G401 (cell line): ENCODE measurements around the gene ADH6. TPM values are rescaled to one million over a fixed set of nuclear protein-coding genes. Genes with fewer than 3 reads are reported as not detected.
"Not testable (repeated sequence)": the region's sequence is repeated elsewhere in the genome, so short reads cannot be mapped to it uniquely, and the experiment has no call there.

Experiments used
- DNase-seq: peaks from one replicate; pipeline ENCODE4 v3.0.0-alpha.2; 2015; ENCODE audit warnings: low spot score
- in situ Hi-C: cut with HindIII; loops from 2 replicates; pipeline ENCODE4 v1.10.0; 2016; ENCODE audit warnings: low sequenced_read_pairs, mixed read lengths
- total RNA-seq: library from RNA; depleted of rRNA; stranded (reverse); fragments of >200 nt; shearing (Covaris generic); gene quantifications from 2 replicates; pipeline ENCODE4 v1.2.3, GENCODE V29; 2014

The ADH6 gene
- total RNA-seq, 1 experiment from 2014 or later: not detected

DNA sequence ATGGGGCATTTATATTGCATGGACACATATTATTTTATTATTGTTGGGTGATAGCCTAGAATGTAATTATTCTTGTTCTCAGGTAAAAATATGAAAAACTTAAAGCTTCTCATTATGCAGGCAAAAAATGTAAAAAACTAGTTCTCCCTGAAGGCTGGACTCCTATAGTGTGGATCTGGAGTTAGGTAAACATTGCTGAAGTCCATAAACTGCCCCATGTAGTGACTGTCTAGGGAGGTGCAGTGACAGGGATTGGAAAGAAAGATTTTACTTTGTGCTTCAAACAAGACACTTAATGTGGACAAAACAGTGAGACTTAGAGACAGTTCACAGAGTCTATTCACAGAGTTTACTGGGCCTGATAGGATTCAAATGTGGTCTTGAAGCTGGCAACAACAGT, 17.0 kb downstream of the ADH6 start:
- in situ Hi-C loops: no loop called here
- no peak for DNase-seq

DNA sequence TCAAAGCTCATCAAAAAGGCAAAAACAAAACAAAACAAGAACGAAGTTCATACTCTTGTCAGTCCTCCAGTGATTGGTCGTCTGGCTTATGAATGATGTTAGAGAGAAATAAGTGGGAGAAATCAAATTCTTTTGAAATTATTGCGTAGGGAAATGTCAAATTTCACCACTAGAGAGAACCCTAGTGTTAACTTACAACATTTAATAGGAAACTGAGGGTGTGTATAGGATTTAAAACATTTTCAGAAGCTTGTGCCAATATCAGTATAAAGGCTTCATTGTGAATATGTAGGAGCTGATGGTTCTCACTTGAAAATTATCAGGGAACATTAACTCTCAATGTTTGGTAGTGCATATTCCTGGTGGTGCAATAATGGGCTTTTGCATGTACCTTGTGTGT, 17.4 kb downstream of the ADH6 start:
- DNase-seq: no peak
- in situ Hi-C loops: no loop called here

DNA sequence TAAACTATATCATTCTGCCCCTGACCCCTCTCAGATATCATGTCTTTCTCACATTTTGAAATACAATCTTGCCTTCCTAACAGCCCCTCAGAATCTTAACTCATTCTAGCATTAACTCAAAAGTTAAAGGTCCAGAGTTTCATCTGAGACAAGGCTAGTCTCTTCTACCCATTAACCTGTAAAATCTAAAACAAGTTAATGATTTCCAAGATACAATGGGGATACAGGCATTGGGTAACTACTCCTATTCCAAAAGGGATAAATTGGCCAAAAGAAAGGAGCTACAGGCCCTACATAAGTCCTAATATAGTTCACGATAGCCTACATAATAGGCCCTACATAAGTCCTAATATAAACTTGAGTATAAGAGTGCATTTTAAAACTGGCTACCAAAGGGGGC, 18.9 kb downstream of the ADH6 start:
- no peak for DNase-seq
- in situ Hi-C loops: no loop called here

DNA sequence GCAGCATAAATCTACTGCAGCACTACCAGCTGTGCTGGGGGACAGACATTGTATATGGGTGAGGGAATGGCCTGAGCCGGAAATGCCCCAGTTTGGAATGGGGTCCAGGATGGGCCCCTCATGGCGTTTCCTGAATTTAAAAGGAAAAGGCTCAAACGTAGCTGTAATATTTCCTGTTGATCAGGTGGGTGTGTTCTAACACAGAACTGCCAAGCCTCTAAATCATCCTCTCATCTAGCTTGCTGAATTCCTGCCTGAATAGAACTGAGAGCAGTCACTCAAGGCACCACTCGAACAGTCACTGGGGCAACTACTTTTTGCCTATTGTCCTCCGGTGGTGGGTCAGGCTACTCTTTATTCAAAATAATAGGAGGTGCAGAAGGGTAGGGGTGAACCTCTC, 28.7 kb downstream of the ADH6 start:
- no peak for DNase-seq
- in situ Hi-C loops: no loop called here

DNA sequence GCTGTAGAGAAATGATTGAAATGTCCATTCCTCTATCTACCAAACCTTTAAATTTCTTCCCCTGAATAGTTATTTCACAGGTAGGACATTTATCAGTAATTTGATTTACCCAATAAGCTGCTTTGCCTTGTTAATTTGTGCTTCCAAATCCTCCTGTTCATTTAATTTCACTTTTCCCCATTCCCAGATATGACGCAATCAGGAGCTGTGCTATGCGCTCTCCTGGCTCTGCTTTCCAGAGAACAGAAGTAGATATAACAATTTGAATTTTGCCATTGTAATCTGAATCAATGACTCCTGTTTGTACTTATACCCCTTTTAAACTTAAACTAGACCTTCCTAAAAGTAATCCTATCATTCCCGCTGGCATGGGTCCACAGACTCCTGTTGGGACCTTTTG, 29.1 kb downstream of the ADH6 start:
- DNase-seq, in situ Hi-C loops: not testable (repeated sequence)

DNA sequence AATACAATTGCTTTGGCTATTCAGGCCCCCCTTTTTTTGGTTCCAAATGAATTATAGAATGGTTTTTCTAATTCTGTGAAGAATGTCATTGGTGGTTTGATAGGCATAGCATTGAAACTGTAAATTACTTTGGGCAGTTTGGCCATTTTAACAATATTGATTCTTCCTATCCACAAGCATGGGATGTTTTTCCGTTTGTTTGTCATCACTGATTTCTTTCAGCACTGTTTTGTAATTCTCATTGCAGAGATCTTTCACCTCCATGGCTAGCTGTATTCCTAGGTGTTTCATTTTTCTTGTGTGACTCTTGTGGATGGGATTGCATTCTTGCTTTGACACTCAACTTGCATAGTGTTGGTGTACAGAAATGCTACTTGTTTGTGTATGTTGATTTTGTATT, 33.0 kb downstream of the ADH6 start:
- in situ Hi-C loops: no loop called here

DNA sequence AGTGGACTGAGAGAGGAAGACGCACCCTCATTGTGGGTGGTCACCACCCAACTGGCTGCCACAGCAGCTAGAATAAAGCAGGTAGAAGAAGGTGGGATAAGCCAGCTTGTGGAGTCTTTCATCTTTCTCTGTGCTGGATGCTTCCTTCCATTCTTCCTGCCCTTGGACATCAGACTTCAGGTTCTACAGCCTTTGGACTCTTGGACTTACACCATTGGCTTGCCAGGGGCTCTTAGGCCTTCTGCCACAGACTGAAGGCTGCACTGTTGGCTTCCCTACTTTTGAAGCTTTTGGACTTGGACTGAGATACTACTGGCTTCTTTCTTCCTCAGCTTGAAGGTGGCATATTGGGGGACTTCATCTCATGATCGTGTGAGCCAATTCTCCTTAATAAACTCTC, 33.5 kb downstream of the ADH6 start:
- in situ Hi-C loops: no loop called here
- DNase-seq: no peak

More for the DNA sequence above, 33.0 kb downstream of the ADH6 start:
- DNase-seq: no peak

DNA sequence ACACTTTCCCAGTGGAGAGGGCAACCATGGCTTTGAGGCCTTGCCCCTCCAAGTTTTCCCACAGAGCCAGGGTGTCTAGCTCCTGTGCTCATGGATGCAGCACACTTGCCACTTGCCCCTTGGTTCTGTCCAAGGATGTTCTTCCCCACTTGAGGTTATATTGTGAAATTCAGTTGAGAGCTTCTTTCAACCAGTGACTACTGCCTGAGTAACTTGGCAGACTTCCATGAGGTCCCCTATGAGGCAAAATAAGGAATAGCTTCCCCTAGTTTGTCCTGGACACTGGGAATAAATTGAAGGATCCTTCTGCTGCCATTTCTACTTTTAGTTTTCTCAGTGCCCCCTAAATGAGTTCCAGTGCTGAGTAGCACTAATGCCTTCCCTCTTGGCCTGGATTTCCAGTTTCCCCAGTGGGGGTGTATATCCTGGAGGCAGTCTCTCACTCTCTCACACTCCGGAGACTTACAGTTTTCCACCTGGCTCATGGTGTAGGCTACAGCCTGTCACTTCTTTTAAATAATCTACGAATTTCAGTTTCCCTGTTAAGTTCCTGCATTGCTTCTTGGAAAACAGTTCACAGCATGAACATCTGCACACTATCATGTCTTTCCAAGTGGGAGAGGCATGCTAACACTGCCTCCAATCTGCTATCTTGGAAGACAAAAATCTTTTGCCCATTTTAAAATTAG, 38.5 kb downstream of the ADH6 start:
- DNase-seq: no peak
- in situ Hi-C loops: no loop called here

DNA sequence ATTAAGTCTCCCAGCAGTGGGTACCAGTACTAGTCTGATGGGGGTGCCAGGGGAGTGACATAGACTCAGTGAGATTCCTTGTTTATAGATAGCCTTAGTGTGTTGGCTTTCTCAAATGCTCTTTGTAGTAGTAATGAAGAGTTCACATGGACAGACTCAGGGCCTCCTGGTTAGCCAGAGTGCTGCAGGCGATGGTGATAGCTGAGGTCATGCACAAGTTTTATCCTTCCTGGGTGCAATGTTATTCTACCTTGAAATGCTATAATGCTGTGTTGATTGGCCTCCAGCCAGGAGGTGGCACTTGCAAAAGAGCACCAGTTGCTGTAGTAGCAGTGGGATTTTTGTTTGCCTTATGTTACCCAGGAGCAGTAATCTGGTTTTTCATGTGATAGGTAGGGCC, 39.4 kb downstream of the ADH6 start:
- no peak for DNase-seq
- in situ Hi-C loops: no loop called here

DNA sequence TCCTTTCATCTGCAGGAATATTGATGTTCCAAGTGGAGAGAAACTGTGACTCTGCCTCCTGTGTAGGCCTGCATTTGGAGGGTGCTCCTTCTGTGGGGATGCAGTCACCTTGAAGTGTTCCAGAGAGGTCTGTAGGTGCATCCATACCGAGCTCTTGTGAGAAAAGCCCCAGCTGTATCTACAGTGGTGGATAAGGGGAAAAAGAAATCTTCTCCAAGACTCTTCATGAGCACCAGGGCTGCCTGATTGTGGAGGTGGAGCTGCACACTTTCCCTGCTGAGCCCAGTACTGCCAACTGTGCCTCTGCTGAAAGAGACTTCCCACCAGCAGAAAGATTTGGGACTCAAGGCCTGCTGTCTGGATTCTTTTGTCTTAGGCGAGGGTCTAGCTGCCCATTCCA, 39.9 kb downstream of the ADH6 start:
- in situ Hi-C loops: no loop called here

DNA sequence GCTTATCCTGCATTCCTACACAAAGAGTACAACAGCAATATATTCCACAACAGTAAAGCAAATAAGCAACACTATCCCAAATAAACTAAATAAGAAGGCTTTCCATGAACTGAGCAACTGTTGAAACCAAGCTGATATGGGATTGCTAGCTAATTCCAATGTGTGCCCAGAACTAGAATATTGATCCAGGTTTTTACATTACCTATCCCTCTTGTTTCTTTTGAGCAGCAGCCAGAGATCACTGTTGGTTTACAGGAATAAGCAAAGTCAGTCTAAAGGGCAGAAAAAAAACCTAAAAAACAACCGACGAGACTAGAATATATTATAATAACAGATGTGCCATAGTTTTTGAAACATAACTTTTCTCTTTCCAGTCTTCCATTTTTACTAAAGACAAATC, 52.5 kb downstream of the ADH6 start:
- in situ Hi-C loops: no loop called here
- no peak for DNase-seq

More for the DNA sequence above, 39.9 kb downstream of the ADH6 start:
- no peak for DNase-seq

DNA sequence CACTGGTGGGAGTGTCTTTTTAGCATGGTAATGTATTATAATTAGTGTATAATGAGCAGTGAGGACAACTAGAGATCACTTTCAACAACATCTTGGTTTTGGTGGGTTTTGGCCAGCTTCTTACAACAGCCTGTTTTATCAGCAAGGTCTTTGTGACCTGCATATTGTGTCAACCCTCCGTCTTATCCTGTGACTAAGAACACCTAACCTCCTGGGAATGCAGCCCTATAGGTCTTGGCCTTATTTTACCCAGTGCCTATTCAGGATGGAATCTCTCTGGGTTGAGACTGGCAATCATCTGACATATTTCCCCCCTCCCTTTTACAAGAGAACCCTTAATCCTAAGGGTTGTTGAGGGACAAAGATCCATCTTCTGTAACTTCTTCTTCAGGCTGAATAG, 53.1 kb downstream of the ADH6 start:
- no peak for DNase-seq
- in situ Hi-C loops: no loop called here

DNA sequence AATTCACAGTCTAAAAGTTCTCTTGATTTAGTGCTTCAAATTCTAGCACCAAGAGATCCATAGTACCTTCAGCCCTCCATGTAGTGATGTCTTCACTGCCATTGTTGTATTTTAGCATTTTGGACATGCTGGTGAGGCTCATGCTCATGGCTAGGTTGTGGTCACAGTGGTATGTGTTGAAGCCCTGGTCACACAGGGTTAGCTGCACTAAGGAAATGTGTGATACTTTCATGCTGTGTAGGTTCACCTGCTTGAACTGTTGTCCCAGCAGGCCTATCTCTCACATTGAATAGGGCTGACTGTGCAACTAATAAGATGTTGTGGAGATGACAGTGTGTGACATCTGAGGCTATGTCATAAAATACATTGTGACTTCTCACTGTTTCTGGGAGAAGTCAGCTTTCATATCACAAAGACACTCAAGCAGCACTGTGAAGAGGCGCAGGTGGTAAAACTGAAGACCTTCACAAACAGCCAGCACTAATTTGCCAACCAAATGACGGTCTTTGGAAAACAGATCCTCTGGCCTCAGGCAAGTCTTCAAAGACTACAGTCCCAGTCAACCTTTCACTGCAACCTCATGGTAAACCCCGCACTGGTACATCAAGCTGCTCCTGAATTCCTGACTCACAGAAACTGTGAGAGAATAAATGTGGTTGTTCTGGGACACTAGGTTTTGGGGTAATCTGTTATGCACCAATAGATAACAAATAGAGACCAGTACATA, 57.5 kb downstream of the ADH6 start:
- DNase-seq: no peak
- in situ Hi-C loops: no loop called here

DNA sequence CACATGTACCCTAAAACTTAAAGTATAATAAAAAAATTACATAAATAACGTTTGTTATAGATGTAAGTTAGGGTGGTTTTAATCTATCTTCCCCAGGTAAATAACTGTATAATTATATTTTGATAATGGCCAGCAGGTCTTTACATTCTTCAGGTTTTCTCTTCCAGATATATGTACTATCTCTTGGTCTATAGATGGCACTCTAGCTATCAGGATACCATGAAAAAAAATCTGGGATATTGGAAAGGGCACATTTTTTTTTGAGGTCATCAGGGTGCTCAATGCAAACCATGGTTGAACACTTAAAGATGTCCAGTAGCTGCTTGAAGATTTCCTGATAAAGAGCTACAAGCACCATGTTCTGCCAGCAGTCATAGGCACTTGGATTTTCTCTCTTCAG, 59.3 kb downstream of the ADH6 start:
- in situ Hi-C loops: no loop called here

DNA sequence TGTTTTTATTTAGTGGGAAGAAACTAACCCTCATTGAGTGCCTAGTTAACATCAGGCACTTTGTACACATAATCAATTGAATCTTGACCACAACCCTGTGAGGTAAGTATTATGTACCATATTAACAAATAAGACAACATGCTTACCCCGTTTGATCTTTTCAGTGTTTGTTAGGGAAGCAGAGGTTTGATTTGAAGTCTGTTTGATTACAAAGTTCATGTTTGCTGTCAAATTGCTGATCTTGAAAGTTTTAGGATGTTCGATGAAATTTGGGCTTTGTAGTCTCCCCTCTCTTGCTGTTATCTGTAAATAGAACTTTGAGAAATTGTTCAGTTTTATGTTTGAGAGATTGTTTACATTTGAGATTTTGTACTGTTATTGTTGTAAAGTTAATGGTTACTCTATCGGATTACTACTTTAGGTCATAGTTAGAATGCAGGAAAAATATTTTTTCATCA, 61.5 kb downstream of the ADH6 start:
- in situ Hi-C loops: no loop called here
- no peak for DNase-seq

More for the DNA sequence above, 59.3 kb downstream of the ADH6 start:
- DNase-seq: no peak

DNA sequence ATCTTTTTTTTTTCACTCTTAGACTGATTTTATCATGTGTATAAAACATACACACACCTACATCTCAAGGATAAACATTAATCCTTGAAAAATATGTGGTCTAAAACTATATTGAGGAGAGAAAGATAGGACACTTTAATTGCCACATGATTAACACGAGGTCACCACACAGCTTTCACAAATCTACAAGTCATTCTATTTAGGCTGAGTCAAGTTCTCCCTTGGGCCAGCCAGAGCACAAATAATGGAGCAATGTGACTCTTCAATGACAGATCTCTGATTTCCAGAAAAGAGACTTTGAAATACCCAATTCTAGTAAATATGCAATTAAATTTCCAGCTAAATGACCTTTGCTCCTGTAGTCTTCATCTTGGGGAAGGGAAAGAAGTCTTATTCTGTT, 62.1 kb downstream of the ADH6 start:
- in situ Hi-C loops: no loop called here
- DNase-seq: no peak

DNA sequence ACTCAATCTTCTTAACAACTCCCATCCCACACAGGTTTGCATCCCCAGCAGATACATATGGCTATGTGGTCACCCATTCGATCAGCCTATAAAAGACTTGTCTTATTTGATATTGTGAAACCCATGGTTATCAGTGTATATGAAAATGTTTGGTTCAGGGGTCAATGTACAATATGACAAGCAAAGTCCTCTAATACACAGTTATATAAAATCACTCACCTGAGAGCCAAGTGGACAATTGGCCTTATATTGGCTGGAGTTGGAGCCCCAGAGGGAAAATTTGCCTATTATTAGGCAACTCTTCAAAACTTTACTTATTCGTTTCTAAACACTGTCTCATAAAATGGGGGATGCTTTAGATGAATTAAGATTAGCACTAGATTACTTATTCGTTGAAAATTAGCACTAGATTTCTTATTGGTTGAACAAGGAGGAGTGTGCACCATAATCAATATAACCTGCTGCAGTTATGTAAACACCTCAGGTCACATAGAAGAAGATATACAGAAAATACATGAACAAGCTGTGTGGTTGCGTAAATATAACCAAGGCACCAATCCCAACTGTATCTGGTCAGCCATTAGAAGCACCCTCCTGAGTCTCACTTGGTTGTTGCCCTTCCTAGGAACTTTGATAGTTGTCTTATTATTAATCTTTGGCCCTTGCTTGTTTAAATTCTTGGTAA, 64.2 kb downstream of the ADH6 start:
- no peak for DNase-seq
- in situ Hi-C loops: no loop called here
